Epithelial cell of esophagus (primary cell): ENCODE results near the gene CFAP119.

Experiments
- DNase-seq: peaks from one replicate; pipeline ENCODE4 v3.0.0; 2010; ENCODE audit warnings: low read depth
- H3K4me3 ChIP-seq: 2 replicates; pipeline ENCODE4 v1.5.1; 2011; ENCODE audit warnings: mild to moderate bottlenecking, low read length, control low read depth
- CTCF ChIP-seq: IDR thresholded peaks from 2 replicates; pipeline ENCODE4 v1.5.1; 2011; ENCODE audit warnings: low read depth, mild to moderate bottlenecking, low read length, control low read depth, inconsistent platforms; ENCODE audit not compliant: insufficient read depth; ENCODE audit errors: missing control alignments

Gene CFAP119

GRCh38 chr16:30736995-30737793 lies 24.7 kb downstream of the CFAP119 start:
- DNase-seq: no peak
- H3K4me3 ChIP-seq: no peak overlapping the region
- no peak for TF ChIP-seq CTCF

GRCh38 chr16:30731411-30731810 lies 30.5 kb downstream of the CFAP119 start:
- DNase-seq: peak; percentile 77
- no peak overlapping the region for H3K4me3 ChIP-seq
- TF ChIP-seq CTCF: no peak

- TF ChIP-seq CTCF: no peak
- no peak overlapping the region for H3K4me3 ChIP-seq
- no peak for DNase-seq
Observed at GRCh38 chr16:30728899-30729672, 32.8 kb downstream of the CFAP119 start.

- no peak overlapping the region for H3K4me3 ChIP-seq
- DNase-seq: no peak
- TF ChIP-seq CTCF: no peak
Observed at GRCh38 chr16:30728321-30728720, 33.5 kb downstream of the CFAP119 start.

- DNase-seq: no peak
- no peak for TF ChIP-seq CTCF
- no peak overlapping the region for H3K4me3 ChIP-seq
Observed at GRCh38 chr16:30725418-30725792, 36.5 kb downstream of the CFAP119 start.

GRCh38 chr16:30724641-30725417 lies 37.0 kb downstream of the CFAP119 start:
- DNase-seq: no peak
- TF ChIP-seq CTCF: no peak
- H3K4me3 ChIP-seq: no peak overlapping the region
